HG02840 (cell line): ENCODE results near the gene CYP1A1.
A peak's percentile ranks its signal among the peaks of the same experiment; 100 is the strongest.

Experiments used
- ATAC-seq: cut with Tn5 transposase; IDR thresholded peaks from one replicate; pipeline ENCODE4 v1.9.1; 2021; ENCODE audit warnings: mild to moderate bottlenecking, moderate library complexity, moderate number of reproducible peaks; ENCODE audit not compliant: unreplicated experiment, low FRiP score

CYP1A1 gene

GRCh38 chr15:74696808-74697207, 28.5 kb downstream of the CYP1A1 start:
- no peak for ATAC-seq

GRCh38 chr15:74696398-74696729, 29.0 kb downstream of the CYP1A1 start:
- ATAC-seq: no peak

- peak; percentile 82 for ATAC-seq
Measured at GRCh38 chr15:74695597-74696397, 29.5 kb downstream of the CYP1A1 start, which contains the start of gene EDC3. Gene EDC3, minus strand, starts transcription at chr15:74696024. Its CDS starts 20,900 bp downstream, at chr15:74675124.

DNA sequence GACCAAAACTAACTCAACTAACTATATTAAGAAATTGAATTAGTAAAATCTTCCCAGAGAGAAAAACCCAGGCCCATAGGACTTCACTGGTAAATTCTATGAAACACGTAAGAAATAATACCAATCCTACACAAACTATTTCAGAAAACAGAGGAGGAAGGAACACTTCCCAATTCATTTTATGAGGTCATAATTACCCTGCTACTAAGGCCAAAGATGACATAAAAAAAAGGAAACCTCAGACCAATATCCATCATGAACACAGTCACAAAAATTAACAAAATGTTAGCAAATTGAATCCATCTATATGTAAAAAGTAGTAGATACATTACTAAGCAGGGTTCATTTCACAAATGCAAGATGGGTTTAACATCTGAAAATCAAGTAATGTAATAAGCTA, 33.0 kb downstream of the CYP1A1 start:
- ATAC-seq: no peak

- no peak for ATAC-seq
Measured at GRCh38 chr15:74683758-74684157, 41.6 kb downstream of the CYP1A1 start.

GRCh38 chr15:74682954-74683353, 42.4 kb downstream of the CYP1A1 start:
- ATAC-seq: no peak

- ATAC-seq: no peak
Measured at GRCh38 chr15:74680456-74680855, 44.9 kb downstream of the CYP1A1 start.

GRCh38 chr15:74676801-74677200, 48.5 kb downstream of the CYP1A1 start:
- ATAC-seq: no peak

DNA sequence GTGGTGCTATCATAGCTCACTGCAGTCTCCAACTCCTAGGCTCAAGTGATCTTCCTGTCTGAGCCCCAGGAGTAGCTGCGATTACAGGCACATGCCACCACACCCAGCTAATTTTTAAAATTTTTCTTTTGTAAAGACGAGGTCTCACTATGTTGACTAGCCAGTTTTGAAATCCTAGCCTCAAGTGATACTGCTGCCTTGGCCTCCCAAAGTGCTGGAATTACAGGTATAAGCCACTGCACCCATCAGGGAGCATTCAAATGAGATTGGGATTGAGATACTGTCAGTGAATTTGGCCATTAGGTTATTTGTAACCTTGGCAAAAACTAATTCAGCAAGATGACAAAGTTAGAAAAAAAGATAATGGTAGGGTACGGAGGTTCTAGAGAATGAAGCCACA, 51.2 kb downstream of the CYP1A1 start:
- ATAC-seq: no peak

DNA sequence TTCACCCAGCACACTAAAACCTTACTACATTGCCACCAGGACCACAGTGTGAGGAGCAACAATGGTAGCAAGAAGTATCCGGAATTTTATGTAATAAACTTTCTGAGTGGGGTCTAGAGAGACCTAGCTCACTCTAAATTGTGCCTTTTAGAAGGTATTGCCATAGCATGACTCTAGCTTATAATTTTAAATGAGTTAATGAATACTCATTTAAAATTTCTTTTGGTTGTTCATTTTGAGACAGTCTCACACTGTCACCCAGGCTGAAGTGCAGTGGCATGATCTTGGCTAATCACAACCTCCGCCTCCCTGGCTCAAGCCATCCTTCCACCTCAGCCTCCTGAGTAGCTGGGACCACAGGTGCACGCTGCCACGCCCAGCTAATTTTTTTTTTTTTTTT, 55.7 kb downstream of the CYP1A1 start:
- ATAC-seq: no peak
